Esophagus muscularis mucosa (tissue), 3 donors: ENCODE data around the gene ABCC10.

ENCODE experiments used
- CTCF ChIP-seq, 3 experiments: fragments of 200-600 bp in 2 of 3; fragments of 450-650 bp in 1 of 3; sonication (generic) in 2 of 3; IDR thresholded peaks; one replicate each; pipeline ENCODE4 v1.5.1; 2017 to 2019; ENCODE audit warnings: antibody characterized with exemption in 3 of 3, mild to moderate bottlenecking in 2 of 3, moderate library complexity in 1 of 3
- POLR2A ChIP-seq: fragments of 450-650 bp; IDR thresholded peaks from one replicate; pipeline ENCODE4 v1.6.1; 2017; ENCODE audit warnings: antibody characterized with exemption, moderate library complexity, mild to moderate bottlenecking, low read depth

DNA sequence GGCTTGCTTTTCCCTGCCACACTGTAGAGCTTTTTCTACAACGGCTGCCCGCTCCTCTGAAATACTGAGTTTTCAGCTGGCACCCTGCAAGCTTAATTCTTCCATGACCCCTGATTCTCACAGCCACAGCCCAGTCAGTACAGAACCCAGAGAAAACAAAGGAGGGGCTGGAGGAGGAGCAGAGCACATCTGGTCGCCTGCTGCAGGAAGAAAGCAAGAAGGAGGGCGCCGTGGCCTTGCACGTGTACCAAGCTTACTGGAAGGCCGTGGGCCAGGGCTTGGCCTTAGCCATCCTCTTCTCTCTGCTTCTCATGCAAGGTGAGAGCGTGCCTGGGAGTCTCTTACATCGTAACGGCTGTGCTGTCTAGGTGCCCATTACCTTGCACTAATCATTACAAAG is 16.7 kb downstream of the ABCC10 start:
- TF ChIP-seq CTCF (IDR thresholded peaks at IDR 0.05) (no peak), POLR2A (no peak)
